GM21825 (cell line): ENCODE measurements around the gene LRRC47.

ENCODE experiments used
- ATAC-seq: cut with Tn5 transposase; IDR thresholded peaks from one replicate; pipeline ENCODE4 v1.9.1; 2021; ENCODE audit warnings: mild to moderate bottlenecking, moderate library complexity; ENCODE audit not compliant: unreplicated experiment

LRRC47 gene

DNA sequence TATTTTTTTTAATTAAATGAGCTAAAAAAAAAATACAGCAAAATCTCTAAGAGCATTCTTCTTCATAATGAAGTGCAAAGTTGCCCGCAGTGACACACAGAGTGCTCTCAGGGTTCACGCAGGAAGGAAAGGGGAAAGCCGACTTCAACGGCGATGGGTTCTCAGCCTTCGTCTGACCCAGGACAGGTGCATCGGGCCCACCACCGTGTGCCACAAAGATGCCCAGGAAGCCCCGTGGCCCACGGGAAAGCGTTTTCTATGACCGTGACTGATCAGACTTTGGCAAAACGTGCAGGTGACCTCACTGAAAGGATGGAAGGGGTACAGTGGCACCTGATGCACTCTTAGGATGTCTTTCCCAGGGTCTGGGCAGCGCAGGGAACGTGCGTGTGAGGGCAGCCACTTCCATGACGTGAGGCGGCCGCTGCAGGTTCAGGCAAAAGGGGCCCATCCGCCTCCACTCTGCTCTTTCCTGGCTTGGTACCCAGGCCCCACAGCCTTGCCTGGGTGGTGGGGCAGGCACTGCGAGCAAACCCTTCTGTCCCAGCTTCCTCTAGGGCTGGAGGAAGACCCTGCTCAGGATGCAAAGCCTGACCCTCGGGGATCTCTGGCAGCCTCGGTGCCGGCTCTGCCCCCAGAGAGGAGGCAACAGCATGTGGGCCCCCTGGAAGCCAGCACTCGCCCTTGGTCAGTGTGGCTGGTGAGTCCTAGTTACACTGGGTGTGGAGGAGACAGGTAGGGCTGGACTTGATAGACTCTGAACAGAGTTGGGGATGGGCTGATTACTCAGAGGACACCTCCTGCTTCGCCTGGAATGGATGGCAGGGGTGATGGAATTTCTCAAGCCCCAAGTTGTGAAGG lies 8.3 kb downstream of the LRRC47 start:
- no peak for ATAC-seq

DNA sequence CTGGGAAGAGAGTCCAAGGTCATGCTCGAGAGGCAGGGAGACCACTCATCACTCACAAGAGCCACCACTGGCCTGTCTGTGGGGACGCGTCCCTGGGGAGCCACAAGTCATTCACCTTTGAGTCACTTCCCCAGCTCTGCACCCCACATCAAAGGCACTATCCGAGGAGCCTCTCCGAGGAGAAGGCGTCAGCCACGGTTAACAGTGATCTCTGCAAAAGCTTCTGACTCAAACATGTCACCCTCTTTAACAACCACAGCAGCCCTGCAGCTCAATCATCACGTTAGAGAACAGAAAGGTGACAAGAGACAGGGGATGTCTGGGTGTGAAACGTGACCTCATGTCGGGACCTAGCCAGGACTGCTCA lies 9.0 kb downstream of the LRRC47 start:
- ATAC-seq, result no peak

GRCh38 chr1:3786468-3787348 lies 9.6 kb downstream of the LRRC47 start:
- ATAC-seq, result no peak

GRCh38 chr1:3785456-3786157 lies 10.7 kb downstream of the LRRC47 start:
- ATAC-seq, result no peak

GRCh38 chr1:3785045-3785444 lies 11.3 kb downstream of the LRRC47 start:
- ATAC-seq, result no peak

GRCh38 chr1:3783651-3784474 lies 12.4 kb downstream of the LRRC47 start:
- no peak for ATAC-seq

- ATAC-seq, result no peak
Measured at GRCh38 chr1:3780901-3781300, 15.4 kb downstream of the LRRC47 start.

DNA sequence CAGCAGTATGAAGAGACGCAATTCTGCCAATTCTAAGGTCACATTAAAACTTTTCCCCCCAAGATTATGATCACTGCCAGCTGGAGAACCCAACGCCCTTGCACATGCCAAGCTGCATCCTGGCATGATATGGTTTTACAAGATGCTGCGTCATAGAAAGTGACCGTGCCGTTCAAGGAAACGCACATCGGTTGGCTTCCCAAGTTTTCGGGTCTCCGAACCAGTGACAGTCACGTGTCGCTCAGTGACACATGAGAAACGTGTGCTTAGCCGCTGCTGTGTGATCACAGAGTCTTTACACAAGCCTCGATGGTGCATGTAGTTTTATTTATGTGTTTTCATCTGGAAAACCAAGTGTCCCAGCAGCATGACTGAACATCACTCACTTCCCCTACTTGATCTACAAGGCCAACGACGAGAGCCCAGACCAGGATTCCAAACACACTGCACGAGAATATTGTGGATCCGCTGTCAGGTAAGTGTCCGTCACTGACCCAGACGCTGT lies 16.3 kb downstream of the LRRC47 start:
- ATAC-seq, result no peak

- ATAC-seq, result no peak
Measured at GRCh38 chr1:3779265-3779911, 16.9 kb downstream of the LRRC47 start.

GRCh38 chr1:3778590-3779264 lies 17.6 kb downstream of the LRRC47 start:
- ATAC-seq, result no peak

- ATAC-seq, result no peak
Measured at GRCh38 chr1:3777647-3778589, 18.4 kb downstream of the LRRC47 start.

- no peak for ATAC-seq
Measured at GRCh38 chr1:3777078-3777547, 19.2 kb downstream of the LRRC47 start.

- ATAC-seq, result no peak
Measured at GRCh38 chr1:3776231-3776961, 19.9 kb downstream of the LRRC47 start.

- no peak for ATAC-seq
Measured at GRCh38 chr1:3775490-3776230, 20.6 kb downstream of the LRRC47 start.

DNA sequence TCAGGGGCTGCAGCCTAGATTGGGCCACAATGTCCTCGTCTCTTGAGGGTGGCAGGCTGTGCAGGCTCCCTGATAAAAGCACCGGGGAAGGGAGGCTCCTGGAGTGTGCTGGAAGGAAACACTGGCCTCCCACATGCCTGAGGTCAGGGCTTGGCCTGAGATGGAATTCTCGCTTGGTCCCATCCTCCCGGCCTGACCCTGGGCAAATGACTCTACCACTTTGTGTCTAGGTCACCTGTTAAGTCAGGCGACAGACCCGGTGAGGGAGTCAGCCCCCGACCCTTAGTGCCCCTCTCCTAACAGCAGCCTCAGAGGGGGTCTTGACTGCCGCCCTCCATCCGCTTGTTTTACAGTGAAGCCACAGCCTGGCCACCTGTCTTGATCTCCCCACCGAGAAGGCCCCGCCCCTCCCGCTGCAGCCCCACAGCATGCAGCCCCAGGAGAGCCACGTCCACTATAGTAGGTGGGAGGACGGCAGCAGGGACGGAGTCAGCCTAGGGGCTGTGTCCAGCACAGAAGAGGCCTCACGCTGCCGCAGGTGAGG lies 21.3 kb downstream of the LRRC47 start:
- no peak for ATAC-seq

- ATAC-seq, result no peak
Measured at GRCh38 chr1:3774276-3774945, 21.9 kb downstream of the LRRC47 start.
